Upper lobe of right lung (tissue), 1 donor: ENCODE data around the gene CELF4. TPM values are rescaled to one million over a fixed set of nuclear protein-coding genes. Genes with fewer than 3 reads are reported as not detected.

Experiments used
- ATAC-seq: fragments of 200-7000 bp; cut with Tn5 transposase; one replicate; pipeline ENCODE4 v1.9.1; 2020; ENCODE audit warnings: mild to moderate bottlenecking, moderate library complexity
- DNase-seq: peaks from one replicate; pipeline ENCODE4 v3.0.0-alpha.2; 2020
- H3K27ac ChIP-seq: fragments of 200-600 bp; one replicate; pipeline ENCODE4 v1.8.0; 2022
- H3K27me3 ChIP-seq: fragments of 200-600 bp; one replicate; pipeline ENCODE4 v1.8.0; 2022; ENCODE audit warnings: mild to moderate bottlenecking
- H3K36me3 ChIP-seq: fragments of 200-600 bp; one replicate; pipeline ENCODE4 v1.8.0; 2022
- H3K4me1 ChIP-seq: fragments of 200-600 bp; one replicate; pipeline ENCODE4 v1.8.0; 2022
- H3K4me3 ChIP-seq: fragments of 200-600 bp; one replicate; pipeline ENCODE4 v1.8.0; 2022; ENCODE audit warnings: mild to moderate bottlenecking
- H3K9me3 ChIP-seq: fragments of 200-600 bp; one replicate; pipeline ENCODE4 v1.8.0; 2022
- intact Hi-C: fragments of 100-400 bp; cut with DNase I; formaldehyde crosslinking; loops from one replicate; pipeline ENCODE4 v1.11.0; 2022
- total RNA-seq: library from RNA; stranded (reverse); fragmentation: NEBNext Ultra II Directional; extraction: Animal tissue kit (Norgen Biotek cat#: 25700); gene quantifications from one replicate; pipeline ENCODE4 v1.2.1, GENCODE V29; 2021
- TF ChIP-seq, protein P1 (sequence below): fragments of 200-600 bp; IDR thresholded peaks from one replicate; pipeline ENCODE4 v1.8.0; 2022; ENCODE audit warnings: antibody characterized with exemption
- donor health status: DM: no; HTN: yes; CAD: no; lungs with severe emphysema.

Gene CELF4
- total RNA-seq, 1 donor from 2014 or later = 1.2 TPM

GRCh38 chr18:37225279-37225678 is 340.3 kb downstream of the CELF4 start:
- Histone ChIP-seq H3K36me3 (no peaks in the 10 kb centered on the region), H3K4me1 (no peaks in the 10 kb centered on the region), H3K27ac (no peak overlapping the region), H3K27me3 (no peaks in the 10 kb centered on the region), H3K4me3 (no peak overlapping the region), H3K9me3 (no peaks in the 10 kb centered on the region)
- ATAC-seq = no peak
- intact Hi-C loops = no loop called here
- TF ChIP-seq, protein P1, sequence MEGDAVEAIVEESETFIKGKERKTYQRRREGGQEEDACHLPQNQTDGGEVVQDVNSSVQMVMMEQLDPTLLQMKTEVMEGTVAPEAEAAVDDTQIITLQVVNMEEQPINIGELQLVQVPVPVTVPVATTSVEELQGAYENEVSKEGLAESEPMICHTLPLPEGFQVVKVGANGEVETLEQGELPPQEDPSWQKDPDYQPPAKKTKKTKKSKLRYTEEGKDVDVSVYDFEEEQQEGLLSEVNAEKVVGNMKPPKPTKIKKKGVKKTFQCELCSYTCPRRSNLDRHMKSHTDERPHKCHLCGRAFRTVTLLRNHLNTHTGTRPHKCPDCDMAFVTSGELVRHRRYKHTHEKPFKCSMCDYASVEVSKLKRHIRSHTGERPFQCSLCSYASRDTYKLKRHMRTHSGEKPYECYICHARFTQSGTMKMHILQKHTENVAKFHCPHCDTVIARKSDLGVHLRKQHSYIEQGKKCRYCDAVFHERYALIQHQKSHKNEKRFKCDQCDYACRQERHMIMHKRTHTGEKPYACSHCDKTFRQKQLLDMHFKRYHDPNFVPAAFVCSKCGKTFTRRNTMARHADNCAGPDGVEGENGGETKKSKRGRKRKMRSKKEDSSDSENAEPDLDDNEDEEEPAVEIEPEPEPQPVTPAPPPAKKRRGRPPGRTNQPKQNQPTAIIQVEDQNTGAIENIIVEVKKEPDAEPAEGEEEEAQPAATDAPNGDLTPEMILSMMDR = no peak
- DNase-seq = no peak

DNA sequence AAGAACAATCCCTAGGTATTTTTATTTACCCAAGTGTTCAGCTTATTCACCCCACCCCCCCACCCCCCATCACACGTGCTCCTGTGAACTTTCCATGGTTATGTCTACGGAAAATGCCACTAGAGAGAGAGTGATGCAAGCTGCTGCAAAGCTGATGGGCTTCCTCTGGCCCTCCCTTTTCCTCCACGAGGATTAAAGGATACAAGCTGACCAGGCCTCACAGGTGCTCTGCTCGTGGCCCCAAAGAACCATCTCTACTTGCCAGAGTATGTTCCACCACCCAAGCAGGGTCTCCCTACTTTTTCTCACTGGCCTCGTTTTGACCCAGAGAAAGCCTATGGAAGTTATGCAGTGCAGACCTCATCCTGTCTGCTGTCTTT is 342.6 kb downstream of the CELF4 start:
- H3K36me3 ChIP-seq = no peaks in the 10 kb centered on the region
- no peak for ATAC-seq
- no peaks in the 10 kb centered on the region for H3K27me3 ChIP-seq
- no peaks in the 10 kb centered on the region for H3K9me3 ChIP-seq
- H3K27ac ChIP-seq = no peak overlapping the region
- TF ChIP-seq, protein P1 = no peak
- intact Hi-C loops = no loop called here
- H3K4me1 ChIP-seq = no peaks in the 10 kb centered on the region
- DNase-seq = no peak
- H3K4me3 ChIP-seq = no peak overlapping the region

- Histone ChIP-seq H3K4me3 (no peak overlapping the region), H3K27me3 (no peaks in the 10 kb centered on the region), H3K36me3 (no peaks in the 10 kb centered on the region), H3K9me3 (no peaks in the 10 kb centered on the region), H3K4me1 (no peaks in the 10 kb centered on the region), H3K27ac (no peak overlapping the region)
- intact Hi-C loops = no loop called here
- ATAC-seq = no peak
- TF ChIP-seq, protein P1 = no peak
- DNase-seq = no peak
These were observed 343.1 kb downstream of the CELF4 start for GRCh38 chr18:37222354-37222998.

- H3K27me3 ChIP-seq = no peaks in the 10 kb centered on the region
- no peaks in the 10 kb centered on the region for H3K36me3 ChIP-seq
- DNase-seq (no peak), ATAC-seq (no peak)
- TF ChIP-seq, protein P1 = no peak
- no peaks in the 10 kb centered on the region for H3K4me1 ChIP-seq
- no peak overlapping the region for H3K4me3 ChIP-seq
- no peaks in the 10 kb centered on the region for H3K9me3 ChIP-seq
- intact Hi-C loops = no loop called here
- H3K27ac ChIP-seq = no peak overlapping the region
These were observed 346.3 kb downstream of the CELF4 start for GRCh38 chr18:37219257-37219656.

DNA sequence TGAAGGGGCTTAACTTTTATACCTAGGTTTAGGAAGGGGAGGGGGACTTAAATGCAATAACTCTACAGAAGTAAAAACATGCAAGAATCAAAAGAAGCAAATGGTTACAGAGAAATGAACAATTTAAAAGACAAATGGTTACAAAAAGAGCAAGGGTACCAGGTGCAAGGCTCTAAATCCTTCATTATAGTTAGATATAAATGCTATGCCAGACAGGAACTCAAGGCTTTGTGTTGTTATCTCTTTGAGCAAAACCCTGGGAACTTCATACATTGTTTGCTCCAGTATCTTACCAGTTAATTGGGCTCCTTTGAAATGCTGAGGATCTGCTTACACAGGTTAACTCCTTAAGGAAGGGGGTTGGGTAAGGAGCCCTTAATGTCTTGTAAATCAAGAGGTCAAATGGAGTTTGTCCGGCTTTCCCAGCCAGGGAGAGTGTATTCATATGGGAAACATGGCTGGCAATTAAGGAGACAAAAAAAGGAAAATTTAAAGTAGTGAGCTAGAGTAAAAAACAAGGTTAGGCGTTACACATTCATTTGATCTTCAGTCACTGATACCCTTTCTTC is 347.5 kb downstream of the CELF4 start:
- Histone ChIP-seq H3K27me3 (no peaks in the 10 kb centered on the region), H3K36me3 (no peaks in the 10 kb centered on the region), H3K4me1 (no peaks in the 10 kb centered on the region), H3K9me3 (no peaks in the 10 kb centered on the region), H3K4me3 (no peak overlapping the region), H3K27ac (no peak overlapping the region)
- no peak for DNase-seq
- no peak for ATAC-seq
- TF ChIP-seq, protein P1 = no peak
- intact Hi-C loops = no loop called here

DNA sequence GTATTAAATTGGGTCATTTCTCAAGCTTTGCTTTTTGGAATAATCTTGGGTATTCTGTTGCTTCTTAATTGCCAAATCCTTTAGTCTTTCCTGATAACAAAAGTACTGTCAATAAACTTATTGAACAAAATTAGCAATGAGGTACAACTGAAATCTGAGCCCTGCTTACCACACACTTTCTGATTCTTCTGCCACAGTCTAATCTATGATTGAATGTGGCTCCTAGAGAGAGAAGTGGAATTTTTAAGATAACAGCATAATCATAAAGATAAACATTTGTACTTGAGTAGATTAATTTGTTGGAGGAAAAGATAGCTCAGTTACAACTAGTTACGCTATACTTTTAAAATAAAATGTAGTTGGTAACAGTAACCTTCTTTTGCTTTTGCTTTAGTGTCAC is 354.8 kb downstream of the CELF4 start:
- no peak for ATAC-seq
- no peak overlapping the region for H3K27ac ChIP-seq
- no peak overlapping the region for H3K4me3 ChIP-seq
- TF ChIP-seq, protein P1 = no peak
- intact Hi-C loops = no loop called here
- H3K27me3 ChIP-seq = no peaks in the 10 kb centered on the region
- DNase-seq = no peak
- no peaks in the 10 kb centered on the region for H3K36me3 ChIP-seq
- H3K4me1 ChIP-seq = no peaks in the 10 kb centered on the region
- H3K9me3 ChIP-seq = no peaks in the 10 kb centered on the region
